SK-N-SH (cell line): Measurements from ENCODE around the gene TSC1. TPM values are rescaled to one million over a fixed set of nuclear protein-coding genes. Genes with fewer than 3 reads are reported as not detected.

Source experiments
- CTCF ChIA-PET: fragments of 300-600, 350-600 bp; formaldehyde crosslinking; extraction: SDS; loops from one replicate; lab custom pipeline; 2021; lab: Yijun Ruan, JAX
- POLR2A ChIA-PET: fragments of 350-600 bp; sonication (Branson Sonifier 250); formaldehyde crosslinking; extraction: SDS; loops from one replicate; lab custom pipeline; 2020; ENCODE audit warnings: antibody characterized with exemption, inconsistent platforms; lab: Yijun Ruan, JAX
- DNase-seq: peaks from one replicate; pipeline ENCODE4 v3.0.0; 2012
- H2AFZ ChIP-seq: fragments of 200-600 bp; sonication (generic); 2 replicates; pipeline ENCODE4 v1.8.1; 2016; ENCODE audit warnings: antibody characterized with exemption, mild to moderate bottlenecking, low read depth
- H3F3A ChIP-seq: fragments of 200-600 bp; sonication (generic); replicated peaks from 2 replicates; pipeline ENCODE3; 2016; ENCODE audit warnings: antibody characterized with exemption, mild to moderate bottlenecking; ENCODE audit not compliant: insufficient read depth
- H3K27ac ChIP-seq, 2 experiments: fragments of 200-500 bp in 1 of 2; fragments of 200-600 bp in 1 of 2; sonication (Bioruptor generic) in 1 of 2; sonication (generic), shearing (Covaris generic) in 1 of 2; 2 replicates each; pipeline versions ENCODE4 v1.5.1 to v1.6.1; 2014 to 2016; ENCODE audit warnings: low read depth in 2 of 2, inconsistent platforms in 1 of 2, low read length in 1 of 2, mild to moderate bottlenecking in 1 of 2, mixed read lengths in 1 of 2
- H3K27me3 ChIP-seq: fragments of 200-600 bp; sonication (generic), shearing (Covaris generic); 2 replicates; pipeline ENCODE4 v1.6.1; 2016; ENCODE audit warnings: mixed run types; ENCODE audit not compliant: insufficient read depth
- H3K36me3 ChIP-seq, 2 experiments: fragments of 200-500 bp in 1 of 2; fragments of 200-600 bp in 1 of 2; sonication (Bioruptor generic) in 1 of 2; sonication (generic) in 1 of 2; replicated peaks in 1 of 2; 2 replicates each; pipeline versions ENCODE3 to v1.5.1; 2014 to 2016; ENCODE audit warnings: low read length in 1 of 2, mild to moderate bottlenecking in 1 of 2; ENCODE audit not compliant: insufficient read depth in 2 of 2, control insufficient read depth in 1 of 2
- H3K4me1 ChIP-seq, 2 experiments: fragments of 200-500 bp in 1 of 2; fragments of 200-600 bp in 1 of 2; sonication (Bioruptor generic) in 1 of 2; sonication (generic), shearing (Covaris generic) in 1 of 2; 2 replicates each; pipeline versions ENCODE4 v1.5.1 to v1.6.1; 2014 to 2016; ENCODE audit warnings: low read depth in 1 of 2, low read length in 1 of 2, mixed run types in 1 of 2; ENCODE audit not compliant: insufficient read depth in 2 of 2, control insufficient read depth in 1 of 2
- H3K4me2 ChIP-seq: fragments of 200-600 bp; sonication (generic), shearing (Covaris generic); 2 replicates; pipeline ENCODE4 v1.6.1; 2017; ENCODE audit warnings: mixed run types
- H3K4me3 ChIP-seq, 2 experiments: fragments of 200-500 bp in 1 of 2; fragments of 200-600 bp in 1 of 2; sonication (Bioruptor generic) in 1 of 2; sonication (generic), shearing (Covaris generic) in 1 of 2; 2 replicates each; pipeline versions ENCODE4 v1.5.1 to v1.8.1; 2014 to 2016; ENCODE audit warnings: low read depth in 2 of 2, inconsistent platforms in 1 of 2, low read length in 1 of 2, mild to moderate bottlenecking in 1 of 2, mixed read lengths in 1 of 2, moderate library complexity in 1 of 2
- H3K79me2 ChIP-seq: fragments of 200-600 bp; sonication (generic); 2 replicates; pipeline ENCODE4 v1.8.1; 2017; ENCODE audit warnings: mild to moderate bottlenecking; ENCODE audit not compliant: insufficient read depth
- H3K9ac ChIP-seq: fragments of 200-600 bp; sonication (generic); 2 replicates; pipeline ENCODE4 v1.6.1; 2017; ENCODE audit warnings: mixed run types
- H3K9me2 ChIP-seq: fragments of 200-600 bp; sonication (generic); 2 replicates; pipeline ENCODE4 v1.6.1; 2017; ENCODE audit warnings: mixed run types
- H3K9me3 ChIP-seq: fragments of 200-600 bp; sonication (generic); 2 replicates; pipeline ENCODE4 v1.6.1; 2017; ENCODE audit warnings: mixed run types, mild to moderate bottlenecking, moderate library complexity
- H4K20me1 ChIP-seq: fragments of 200-600 bp; sonication (generic); 2 replicates; pipeline ENCODE4 v1.6.1; 2017; ENCODE audit warnings: mild to moderate bottlenecking, mixed run types; ENCODE audit not compliant: insufficient read depth
- FOXM1 ChIP-seq: IDR thresholded peaks from 2 replicates; pipeline ENCODE4 v1.4.0; 2012; ENCODE audit warnings: low read depth, mild to moderate bottlenecking
- JUND ChIP-seq: IDR thresholded peaks from 2 replicates; pipeline ENCODE4 v1.4.0; 2012
- MXI1 ChIP-seq: IDR thresholded peaks from 2 replicates; pipeline ENCODE4 v1.6.1; 2012; ENCODE audit warnings: mild to moderate bottlenecking, low read depth, low read length, improper control_type of control experiment
- NFIC ChIP-seq: IDR thresholded peaks from 2 replicates; pipeline ENCODE4 v1.4.0; 2012; ENCODE audit warnings: borderline replicate concordance
- RXRA ChIP-seq: IDR thresholded peaks from 2 replicates; pipeline ENCODE4 v1.4.0; 2012; ENCODE audit warnings: low read depth, mild to moderate bottlenecking, borderline replicate concordance
- SMC3 ChIP-seq: IDR thresholded peaks from 2 replicates; pipeline ENCODE4 v1.6.1; 2012; ENCODE audit warnings: low read depth, low read length, improper control_type of control experiment
- TAF1 ChIP-seq: IDR thresholded peaks from 2 replicates; pipeline ENCODE4 v1.6.1; 2012; ENCODE audit warnings: low read depth, mild to moderate bottlenecking, low read length, moderate library complexity, borderline replicate concordance
- WGBS: methylation state at CpG from one replicate; pipeline ENCODE4 v1.1.6; 2017; ENCODE audit warnings: low lambda C conversion rate; 5-methylcytosine and 5-hydroxymethylcytosine counted together
- polyA plus RNA-seq, 3 experiments: library from polyadenylated mRNA; depleted of rRNA; stranded (reverse); fragments of >200 nt; gene quantifications; 2 replicates each; pipeline ENCODE4 v1.2.3, GENCODE V29; 2012
- TF ChIP-seq, protein P1 (sequence below): fragments of 200-600 bp; sonication (generic); IDR thresholded peaks from 2 replicates; pipeline ENCODE4 v1.6.1; 2017; ENCODE audit warnings: antibody characterized with exemption, mild to moderate bottlenecking, moderate library complexity
- TF ChIP-seq, protein P2 (sequence below): IDR thresholded peaks from 2 replicates; pipeline ENCODE4 v1.4.0; 2012; ENCODE audit warnings: low read depth, borderline replicate concordance
- TF ChIP-seq, protein P3 (sequence below): IDR thresholded peaks from 2 replicates; pipeline ENCODE4 v1.6.1; 2012; ENCODE audit warnings: mild to moderate bottlenecking, low read depth, low read length, moderate library complexity
- TF ChIP-seq, protein P4 (sequence below): IDR thresholded peaks from 2 replicates; pipeline ENCODE4 v1.4.0; 2012; ENCODE audit warnings: low read depth

The TSC1 gene
- polyA plus RNA-seq, 1 of the 3 experiments (the other 2 are of a cell fraction), result 18.3 TPM

DNA sequence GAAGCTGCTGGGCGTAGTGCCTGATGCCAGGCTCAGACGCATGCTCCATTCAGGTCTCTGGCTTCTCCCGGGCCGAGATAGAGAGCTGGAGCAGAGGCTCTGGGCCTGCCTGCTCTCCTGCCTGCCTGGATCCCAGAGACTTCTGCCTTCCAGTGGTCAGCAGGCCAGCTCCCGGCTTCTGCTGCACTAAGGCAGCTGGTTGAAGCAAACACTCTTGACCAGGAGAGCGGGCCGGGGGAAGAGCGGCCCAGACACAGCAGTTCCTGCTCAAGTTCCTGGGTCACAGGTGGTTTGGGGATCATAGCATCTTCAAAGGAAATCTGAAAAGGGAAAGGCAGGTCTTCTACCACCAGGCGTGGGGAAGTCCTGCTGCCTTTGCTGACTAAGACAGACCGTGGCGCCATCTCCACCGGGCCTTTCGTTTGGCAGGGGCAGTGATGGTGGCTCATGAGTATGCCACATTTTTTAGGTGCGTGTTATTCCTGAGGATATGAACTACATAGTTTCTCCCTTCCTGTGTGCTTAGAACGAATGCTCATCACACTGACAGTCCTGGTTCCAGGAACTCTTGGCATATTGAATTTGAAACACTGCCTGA is 97.4 kb downstream of the TSC1 start:
- H4K20me1 ChIP-seq, result no peaks in the 10 kb centered on the region
- no peak overlapping the region for H3K4me2 ChIP-seq
- DNase-seq, result no peak
- POLR2A ChIA-PET, result no interaction called here
- no peaks in the 10 kb centered on the region for H3K36me3 ChIP-seq
- peaks cover 0 to 40% of the 10 kb centered on the region in 2 experiments; a peak in 1 of 4 replicates for H3K4me1 ChIP-seq
- no peak overlapping the region for H3K4me3 ChIP-seq
- no peaks in the 10 kb centered on the region for H3K9me3 ChIP-seq
- H3K9ac ChIP-seq, result no peak overlapping the region
- no peak overlapping the region; a peak in 1 of 4 replicates for H3K27ac ChIP-seq
- H3K9me2 ChIP-seq, result no peaks in the 10 kb centered on the region
- no peaks in the 10 kb centered on the region for H3K79me2 ChIP-seq
- no peak for TF ChIP-seq JUND
- no peak for TF ChIP-seq SMC3
- TF ChIP-seq, protein P1, sequence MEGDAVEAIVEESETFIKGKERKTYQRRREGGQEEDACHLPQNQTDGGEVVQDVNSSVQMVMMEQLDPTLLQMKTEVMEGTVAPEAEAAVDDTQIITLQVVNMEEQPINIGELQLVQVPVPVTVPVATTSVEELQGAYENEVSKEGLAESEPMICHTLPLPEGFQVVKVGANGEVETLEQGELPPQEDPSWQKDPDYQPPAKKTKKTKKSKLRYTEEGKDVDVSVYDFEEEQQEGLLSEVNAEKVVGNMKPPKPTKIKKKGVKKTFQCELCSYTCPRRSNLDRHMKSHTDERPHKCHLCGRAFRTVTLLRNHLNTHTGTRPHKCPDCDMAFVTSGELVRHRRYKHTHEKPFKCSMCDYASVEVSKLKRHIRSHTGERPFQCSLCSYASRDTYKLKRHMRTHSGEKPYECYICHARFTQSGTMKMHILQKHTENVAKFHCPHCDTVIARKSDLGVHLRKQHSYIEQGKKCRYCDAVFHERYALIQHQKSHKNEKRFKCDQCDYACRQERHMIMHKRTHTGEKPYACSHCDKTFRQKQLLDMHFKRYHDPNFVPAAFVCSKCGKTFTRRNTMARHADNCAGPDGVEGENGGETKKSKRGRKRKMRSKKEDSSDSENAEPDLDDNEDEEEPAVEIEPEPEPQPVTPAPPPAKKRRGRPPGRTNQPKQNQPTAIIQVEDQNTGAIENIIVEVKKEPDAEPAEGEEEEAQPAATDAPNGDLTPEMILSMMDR, result no peak
- no peak for TF ChIP-seq RXRA
- TF ChIP-seq, protein P2, sequence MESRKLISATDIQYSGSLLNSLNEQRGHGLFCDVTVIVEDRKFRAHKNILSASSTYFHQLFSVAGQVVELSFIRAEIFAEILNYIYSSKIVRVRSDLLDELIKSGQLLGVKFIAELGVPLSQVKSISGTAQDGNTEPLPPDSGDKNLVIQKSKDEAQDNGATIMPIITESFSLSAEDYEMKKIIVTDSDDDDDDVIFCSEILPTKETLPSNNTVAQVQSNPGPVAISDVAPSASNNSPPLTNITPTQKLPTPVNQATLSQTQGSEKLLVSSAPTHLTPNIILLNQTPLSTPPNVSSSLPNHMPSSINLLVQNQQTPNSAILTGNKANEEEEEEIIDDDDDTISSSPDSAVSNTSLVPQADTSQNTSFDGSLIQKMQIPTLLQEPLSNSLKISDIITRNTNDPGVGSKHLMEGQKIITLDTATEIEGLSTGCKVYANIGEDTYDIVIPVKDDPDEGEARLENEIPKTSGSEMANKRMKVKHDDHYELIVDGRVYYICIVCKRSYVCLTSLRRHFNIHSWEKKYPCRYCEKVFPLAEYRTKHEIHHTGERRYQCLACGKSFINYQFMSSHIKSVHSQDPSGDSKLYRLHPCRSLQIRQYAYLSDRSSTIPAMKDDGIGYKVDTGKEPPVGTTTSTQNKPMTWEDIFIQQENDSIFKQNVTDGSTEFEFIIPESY, result no peak
- no peak for TF ChIP-seq MXI1
- TF ChIP-seq TAF1, result no peak
- TF ChIP-seq, protein P3, sequence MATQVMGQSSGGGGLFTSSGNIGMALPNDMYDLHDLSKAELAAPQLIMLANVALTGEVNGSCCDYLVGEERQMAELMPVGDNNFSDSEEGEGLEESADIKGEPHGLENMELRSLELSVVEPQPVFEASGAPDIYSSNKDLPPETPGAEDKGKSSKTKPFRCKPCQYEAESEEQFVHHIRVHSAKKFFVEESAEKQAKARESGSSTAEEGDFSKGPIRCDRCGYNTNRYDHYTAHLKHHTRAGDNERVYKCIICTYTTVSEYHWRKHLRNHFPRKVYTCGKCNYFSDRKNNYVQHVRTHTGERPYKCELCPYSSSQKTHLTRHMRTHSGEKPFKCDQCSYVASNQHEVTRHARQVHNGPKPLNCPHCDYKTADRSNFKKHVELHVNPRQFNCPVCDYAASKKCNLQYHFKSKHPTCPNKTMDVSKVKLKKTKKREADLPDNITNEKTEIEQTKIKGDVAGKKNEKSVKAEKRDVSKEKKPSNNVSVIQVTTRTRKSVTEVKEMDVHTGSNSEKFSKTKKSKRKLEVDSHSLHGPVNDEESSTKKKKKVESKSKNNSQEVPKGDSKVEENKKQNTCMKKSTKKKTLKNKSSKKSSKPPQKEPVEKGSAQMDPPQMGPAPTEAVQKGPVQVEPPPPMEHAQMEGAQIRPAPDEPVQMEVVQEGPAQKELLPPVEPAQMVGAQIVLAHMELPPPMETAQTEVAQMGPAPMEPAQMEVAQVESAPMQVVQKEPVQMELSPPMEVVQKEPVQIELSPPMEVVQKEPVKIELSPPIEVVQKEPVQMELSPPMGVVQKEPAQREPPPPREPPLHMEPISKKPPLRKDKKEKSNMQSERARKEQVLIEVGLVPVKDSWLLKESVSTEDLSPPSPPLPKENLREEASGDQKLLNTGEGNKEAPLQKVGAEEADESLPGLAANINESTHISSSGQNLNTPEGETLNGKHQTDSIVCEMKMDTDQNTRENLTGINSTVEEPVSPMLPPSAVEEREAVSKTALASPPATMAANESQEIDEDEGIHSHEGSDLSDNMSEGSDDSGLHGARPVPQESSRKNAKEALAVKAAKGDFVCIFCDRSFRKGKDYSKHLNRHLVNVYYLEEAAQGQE, result no peak
- TF ChIP-seq, protein P4, sequence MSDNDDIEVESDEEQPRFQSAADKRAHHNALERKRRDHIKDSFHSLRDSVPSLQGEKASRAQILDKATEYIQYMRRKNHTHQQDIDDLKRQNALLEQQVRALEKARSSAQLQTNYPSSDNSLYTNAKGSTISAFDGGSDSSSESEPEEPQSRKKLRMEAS, result no peak
- TF ChIP-seq NFIC, result no peak
- no peak for TF ChIP-seq FOXM1
- H3F3A ChIP-seq, result no peaks in the 10 kb centered on the region
- H3K27me3 ChIP-seq, result no peaks in the 10 kb centered on the region
- no peak overlapping the region for H2AFZ ChIP-seq
- CTCF ChIA-PET, result interaction anchor here (0.8 to 2.2 kb wide), 4 partner anchors 11 to 55 kb away, joined by 3 to 5 read pairs (median 4); no protein-coding TSS in a partner anchor
- 83% methylated on average over 14 of the region's 15 CpGs for WGBS
